Chondrocyte (in vitro differentiated cells): ENCODE data around the gene RRAS2. TPM values are rescaled to one million over a fixed set of nuclear protein-coding genes. Genes with fewer than 3 reads are reported as not detected.
"Not testable (repeated sequence)": the region's sequence is repeated elsewhere in the genome, so short reads cannot be mapped to it uniquely, and the experiment has no call there.

ENCODE experiments used
- DNase-seq: peaks from one replicate; pipeline ENCODE4 v3.0.0; 2021; ENCODE audit warnings: mixed read lengths, low spot score
- H3K27ac Mint-ChIP-seq: one replicate; pipeline ENCODE4 v1.8.0; 2021; ENCODE audit warnings: mild to moderate bottlenecking, moderate library complexity, mixed read lengths; ENCODE audit not compliant: unreplicated experiment
- H3K27me3 Mint-ChIP-seq: 2 replicates; pipeline ENCODE4 v1.8.0; 2021; ENCODE audit warnings: low read depth, mixed read lengths
- H3K36me3 Mint-ChIP-seq: 2 replicates; pipeline ENCODE4 v1.8.0; 2021; ENCODE audit warnings: low read depth, mixed read lengths
- H3K4me1 Mint-ChIP-seq: 2 replicates; pipeline ENCODE4 v1.8.0; 2021; ENCODE audit warnings: low read depth, mild to moderate bottlenecking, mixed read lengths
- H3K4me3 Mint-ChIP-seq: one replicate; pipeline ENCODE4 v1.8.0; 2021; ENCODE audit warnings: mild to moderate bottlenecking, moderate library complexity, mixed read lengths; ENCODE audit not compliant: unreplicated experiment
- H3K9me3 Mint-ChIP-seq: 2 replicates; pipeline ENCODE4 v1.8.0; 2021; ENCODE audit warnings: low read depth, mixed read lengths
- CTCF ChIP-seq: fragments of 200-600 bp; sonication (generic); IDR thresholded peaks from 2 replicates; pipeline ENCODE4 v1.5.0; 2021; ENCODE audit warnings: antibody characterized with exemption, mild to moderate bottlenecking, moderate library complexity
- total RNA-seq: library from RNA; stranded (reverse); gene quantifications from 3 replicates; pipeline ENCODE4 v1.2.1, GENCODE V29; 2021

Gene RRAS2
- total RNA-seq, 1 donor from 2014 or later: 74.1 TPM

DNA sequence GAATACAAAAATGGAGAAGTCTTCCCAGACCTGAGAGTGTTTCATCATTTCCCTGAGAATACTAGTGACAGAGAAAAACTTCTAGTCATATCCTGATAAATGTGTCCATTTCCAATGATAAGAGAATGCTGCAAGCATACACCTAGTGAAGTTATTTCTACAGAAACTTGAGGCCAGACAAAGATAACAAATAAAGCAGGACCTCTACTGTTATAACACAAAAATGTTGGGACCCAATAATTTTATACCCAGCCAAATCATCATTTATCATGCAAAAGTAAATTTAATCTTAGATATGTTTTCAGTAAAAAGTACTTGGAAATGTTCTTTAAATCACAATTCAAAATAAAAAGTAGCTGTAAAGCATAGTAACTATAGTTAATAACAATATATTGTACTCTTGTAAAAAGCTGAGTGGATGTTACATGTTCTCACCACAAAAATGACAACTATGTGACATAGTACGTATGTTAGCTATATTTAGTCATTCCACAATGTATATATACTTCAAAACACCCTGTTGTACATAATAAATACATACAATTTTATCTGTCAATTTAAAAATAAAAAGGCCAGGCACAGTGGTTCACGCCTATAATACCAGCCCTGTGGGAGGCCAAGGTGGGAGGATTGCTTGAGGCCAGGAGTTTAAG lies 12.6 kb downstream of the RRAS2 start:
- Mint-ChIP-seq H3K4me1 (peaks cover 52% of the 10 kb centered on the region), H3K9me3 (peaks cover 13% of the 10 kb centered on the region)

GRCh38 chr11:14345668-14346067 lies 13.3 kb downstream of the RRAS2 start:
- peaks cover 13% of the 10 kb centered on the region for H3K9me3 Mint-ChIP-seq
- no peak overlapping the region for H3K4me3 Mint-ChIP-seq
- peak overlapping the region; percentile 59 for H3K27ac Mint-ChIP-seq
- H3K27me3 Mint-ChIP-seq: no peaks in the 10 kb centered on the region
- H3K4me1 Mint-ChIP-seq: peaks cover 58% of the 10 kb centered on the region
- no peak for TF ChIP-seq CTCF
- DNase-seq: no peak
- H3K36me3 Mint-ChIP-seq: peaks cover 7% of the 10 kb centered on the region

More for the DNA sequence above, 12.6 kb downstream of the RRAS2 start:
- no peak for TF ChIP-seq CTCF
- Mint-ChIP-seq H3K27me3 (no peaks in the 10 kb centered on the region), H3K4me3 (no peak overlapping the region), H3K36me3 (peaks cover 7% of the 10 kb centered on the region), H3K27ac (no peak overlapping the region)
- no peak for DNase-seq

DNA sequence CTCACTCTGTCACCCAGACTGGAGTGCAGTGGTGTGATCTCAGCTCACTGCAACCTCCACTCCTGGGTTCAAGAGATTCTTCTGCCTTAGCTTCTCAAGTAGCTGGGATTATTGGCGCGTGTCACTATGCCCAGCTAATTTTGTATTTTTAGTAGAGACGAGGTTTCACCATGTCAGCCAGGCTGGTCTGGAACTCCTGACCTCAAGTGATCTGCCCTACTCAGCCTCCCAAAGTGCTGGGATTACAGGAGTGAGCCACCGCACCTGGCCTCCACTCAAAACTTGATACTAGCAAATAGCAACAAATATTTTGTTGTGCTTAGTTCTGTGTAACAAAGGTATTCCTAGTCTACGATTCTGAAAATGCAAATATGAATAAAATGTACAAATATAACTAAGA lies 14.0 kb downstream of the RRAS2 start:
- Mint-ChIP-seq H3K9me3 (peaks cover 13% of the 10 kb centered on the region), H3K4me1 (peaks cover 62% of the 10 kb centered on the region)
- H3K4me3 Mint-ChIP-seq, H3K36me3 Mint-ChIP-seq, H3K27me3 Mint-ChIP-seq, DNase-seq, H3K27ac Mint-ChIP-seq: not testable (repeated sequence)

GRCh38 chr11:14342906-14343305 lies 16.1 kb downstream of the RRAS2 start:
- Mint-ChIP-seq H3K27ac (no peak overlapping the region), H3K4me1 (peaks cover 62% of the 10 kb centered on the region), H3K36me3 (peaks cover 5% of the 10 kb centered on the region), H3K4me3 (no peak overlapping the region), H3K27me3 (no peaks in the 10 kb centered on the region), H3K9me3 (peaks cover 13% of the 10 kb centered on the region)
- no peak for TF ChIP-seq CTCF
- no peak for DNase-seq

GRCh38 chr11:14341968-14342367 lies 17.0 kb downstream of the RRAS2 start:
- Mint-ChIP-seq H3K4me3 (no peak overlapping the region), H3K27me3 (no peaks in the 10 kb centered on the region), H3K4me1 (peaks cover 65% of the 10 kb centered on the region), H3K9me3 (peaks cover 16% of the 10 kb centered on the region), H3K27ac (peak overlapping the region; percentile 30), H3K36me3 (peaks cover 5% of the 10 kb centered on the region)
- no peak for DNase-seq
- TF ChIP-seq CTCF: no peak

DNA sequence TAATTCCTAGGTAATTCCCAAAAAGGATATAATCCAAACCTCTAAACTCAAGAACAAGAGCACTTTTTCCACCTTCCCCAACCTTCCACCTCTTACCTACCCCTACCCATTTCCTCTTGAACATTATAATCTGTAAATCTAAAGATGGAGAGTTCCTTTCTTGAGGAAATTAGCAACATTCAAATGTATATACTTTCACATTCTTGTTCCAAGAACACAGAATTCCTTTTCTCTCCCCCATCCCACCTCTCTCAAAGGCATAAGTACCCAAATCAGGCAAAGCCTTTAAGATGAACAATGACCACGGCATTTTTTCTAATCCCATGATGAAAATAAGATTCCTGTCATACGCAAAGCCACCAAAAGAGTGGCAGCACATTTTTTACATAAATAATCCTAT lies 18.3 kb downstream of the RRAS2 start:
- TF ChIP-seq CTCF: no peak
- H3K36me3 Mint-ChIP-seq: peaks cover 5% of the 10 kb centered on the region
- H3K4me3 Mint-ChIP-seq: no peak overlapping the region
- peaks cover 22% of the 10 kb centered on the region for H3K9me3 Mint-ChIP-seq
- peaks cover 71% of the 10 kb centered on the region for H3K4me1 Mint-ChIP-seq
- no peaks in the 10 kb centered on the region for H3K27me3 Mint-ChIP-seq
- DNase-seq: no peak
- H3K27ac Mint-ChIP-seq: peak overlapping the region; percentile 68
